ENCODE data around the gene UCP2.

GRCh38 chr11:74011360-74012073, 28.9 kb upstream of the UCP2 start:
- TF ChIP-seq POLR2A (IDR thresholded peaks at IDR 0.05; ENCODE audit: low read depth, low read length) (no peak), SPI1 (IDR thresholded peaks at IDR 0.05; ENCODE audit: low read depth, low read length) (0 out of 2 replicates have a peak, but pooled peaks have one; percentile 2), POLR2AphosphoS5 (IDR thresholded peaks at IDR 0.05; ENCODE audit: low read depth, low read length) (no peak), POU2F2 (IDR thresholded peaks at IDR 0.05; ENCODE audit: low read depth, low read length) (no peak), TAF1 (IDR thresholded peaks at IDR 0.05; ENCODE audit: low read depth, low read length) (no peak)

Data from GM12891 (cell line).